Right forelimb (tissue), 1 donor: ENCODE measurements around the gene MTHFS.
"Not testable (repeated sequence)": the region's sequence is repeated elsewhere in the genome, so short reads cannot be mapped to it uniquely, and the experiment has no call there.

Source experiments
- DNase-seq: peaks from one replicate; pipeline ENCODE4 v3.0.0-alpha.2; 2018

MTHFS gene

GRCh38 chr15:79896634-79897379, at the start of gene MTHFS:
MTHFS (minus strand) TSS chr15:79897014; CDS start chr15:79896988, 26 bp downstream.
- peak; percentile 91 for DNase-seq

- no peak for DNase-seq
Observed at GRCh38 chr15:79944622-79945021, 47.8 kb upstream of the MTHFS start.

GRCh38 chr15:79943820-79944219, 47.0 kb upstream of the MTHFS start:
- DNase-seq = no peak

GRCh38 chr15:79942741-79943481, 46.1 kb upstream of the MTHFS start:
- DNase-seq = no peak

- DNase-seq = no peak
Observed at GRCh38 chr15:79939399-79939798, 42.6 kb upstream of the MTHFS start.

GRCh38 chr15:79938143-79938542, 41.3 kb upstream of the MTHFS start:
- no peak for DNase-seq

GRCh38 chr15:79935556-79936201, 38.9 kb upstream of the MTHFS start:
- not testable (repeated sequence) for DNase-seq

GRCh38 chr15:79933231-79933630, 36.4 kb upstream of the MTHFS start:
- DNase-seq = no peak

GRCh38 chr15:79932447-79932846, 35.6 kb upstream of the MTHFS start:
- DNase-seq = no peak

- DNase-seq = no peak
Observed at GRCh38 chr15:79930516-79930915, 33.7 kb upstream of the MTHFS start.

GRCh38 chr15:79929412-79929811, 32.6 kb upstream of the MTHFS start:
- no peak for DNase-seq

GRCh38 chr15:79926116-79926515, 29.3 kb upstream of the MTHFS start:
- DNase-seq = not testable (repeated sequence)

GRCh38 chr15:79924379-79924778, 27.6 kb upstream of the MTHFS start:
- DNase-seq = no peak

GRCh38 chr15:79923515-79924169, 26.8 kb upstream of the MTHFS start:
- DNase-seq = peak; percentile 95

GRCh38 chr15:79923079-79923514, 26.3 kb upstream of the MTHFS start:
- peak; percentile 71 for DNase-seq

- DNase-seq = no peak
Observed at GRCh38 chr15:79922512-79923078, 25.8 kb upstream of the MTHFS start.

- DNase-seq = no peak
Observed at GRCh38 chr15:79919749-79920511, 23.1 kb upstream of the MTHFS start.

- DNase-seq = no peak
Observed at GRCh38 chr15:79919090-79919748, 22.4 kb upstream of the MTHFS start.

- no peak for DNase-seq
Observed at GRCh38 chr15:79918278-79918677, 21.5 kb upstream of the MTHFS start.

- no peak for DNase-seq
Observed at GRCh38 chr15:79916502-79917132, 19.8 kb upstream of the MTHFS start.
